WTC11 (cell line): ENCODE results near the gene CELSR2. TPM values are rescaled to one million over a fixed set of nuclear protein-coding genes. Genes with fewer than 3 reads are reported as not detected.

Experiments
- ATAC-seq: fragments of 200-7000 bp; cut with Tn5 transposase; 2 replicates; pipeline ENCODE4 v1.10.0; 2021; ENCODE audit warnings: mild to moderate bottlenecking, moderate library complexity
- CTCF ChIA-PET: fragments of 300-600 bp; sonication (Branson Sonifier 250); formaldehyde crosslinking; loops from one replicate; lab custom pipeline; 2021; ENCODE audit warnings: antibody characterized with exemption; lab: Charles Lee
- POLR2A ChIA-PET: fragments of 350-600 bp; sonication (Branson Sonifier 250); formaldehyde crosslinking; loops from one replicate; lab custom pipeline; 2021; ENCODE audit warnings: antibody characterized with exemption; lab: Charles Lee
- DNase-seq: peaks from one replicate; pipeline ENCODE4 v3.0.0; 2021; ENCODE audit warnings: low spot score
- H3K27ac Mint-ChIP-seq: 2 replicates; pipeline ENCODE4 v1.8.0; 2021; ENCODE audit warnings: mixed read lengths
- H3K27me3 Mint-ChIP-seq: 2 replicates; pipeline ENCODE4 v1.8.0; 2021; ENCODE audit warnings: low read depth, mild to moderate bottlenecking, moderate library complexity, mixed read lengths
- H3K36me3 Mint-ChIP-seq: 2 replicates; pipeline ENCODE4 v1.8.0; 2021; ENCODE audit warnings: mixed read lengths
- H3K4me1 Mint-ChIP-seq: 2 replicates; pipeline ENCODE4 v1.8.0; 2022; ENCODE audit warnings: mixed read lengths
- H3K4me3 Mint-ChIP-seq: 2 replicates; pipeline ENCODE4 v1.8.0; 2021; ENCODE audit warnings: mild to moderate bottlenecking, moderate library complexity, mixed read lengths
- H3K9me3 Mint-ChIP-seq: 2 replicates; pipeline ENCODE4 v1.8.0; 2021; ENCODE audit warnings: mixed read lengths
- ATF1 ChIP-seq: sonication (generic); formaldehyde crosslinking; IDR thresholded peaks from 2 replicates; pipeline ENCODE4 v1.8.1; 2023; ENCODE audit warnings: mild to moderate bottlenecking, moderate library complexity, missing genetic modification reagents
- ATF3 ChIP-seq: sonication (generic); formaldehyde crosslinking; conservative IDR thresholded peaks from 2 replicates; pipeline ENCODE4 v1.8.1; 2022; ENCODE audit warnings: mild to moderate bottlenecking, missing genetic modification reagents
- CREB1 ChIP-seq: sonication (generic); formaldehyde crosslinking; IDR thresholded peaks from 2 replicates; pipeline ENCODE4 v1.8.0; 2023; ENCODE audit warnings: mild to moderate bottlenecking, missing genetic modification reagents
- EMX1 ChIP-seq: fragments of 250-450 bp; sonication (Bioruptor Pico); IDR thresholded peaks from 2 replicates; pipeline ENCODE4 v1.8.0; 2021; ENCODE audit warnings: mild to moderate bottlenecking
- FOXJ3 ChIP-seq: sonication (generic); formaldehyde crosslinking; IDR thresholded peaks from 2 replicates; pipeline ENCODE4 v1.9.0; 2021; ENCODE audit warnings: missing genetic modification reagents, mild to moderate bottlenecking, borderline replicate concordance
- NFE2L1 ChIP-seq: sonication (generic); formaldehyde crosslinking; IDR thresholded peaks from 2 replicates; pipeline ENCODE4 v1.8.1; 2023; ENCODE audit warnings: missing genetic modification reagents
- NR3C1 ChIP-seq: sonication (generic); formaldehyde crosslinking; conservative IDR thresholded peaks from 2 replicates; pipeline ENCODE4 v1.8.1; 2023; ENCODE audit warnings: low read depth, mild to moderate bottlenecking, missing genetic modification reagents
- RELA ChIP-seq: sonication (generic); formaldehyde crosslinking; IDR thresholded peaks from 2 replicates; pipeline ENCODE4 v1.8.1; 2022; ENCODE audit warnings: missing genetic modification reagents, mild to moderate bottlenecking, borderline replicate concordance
- RORB ChIP-seq: fragments of 250-450 bp; sonication (Bioruptor Pico); IDR thresholded peaks from 2 replicates; pipeline ENCODE4 v1.9.0; 2021; ENCODE audit warnings: mild to moderate bottlenecking
- TP53 ChIP-seq: sonication (generic); formaldehyde crosslinking; IDR thresholded peaks from 2 replicates; pipeline ENCODE4 v1.8.1; 2023; ENCODE audit warnings: mild to moderate bottlenecking, missing genetic modification reagents
- USF1 ChIP-seq: sonication (generic); formaldehyde crosslinking; IDR thresholded peaks from 2 replicates; pipeline ENCODE4 v1.8.0; 2022; ENCODE audit warnings: mild to moderate bottlenecking, missing genetic modification reagents
- USF2 ChIP-seq: sonication (generic); formaldehyde crosslinking; IDR thresholded peaks from 2 replicates; pipeline ENCODE4 v1.8.1; 2023; ENCODE audit warnings: mild to moderate bottlenecking, missing genetic modification reagents, moderate library complexity
- ZBTB43 ChIP-seq: sonication (generic); formaldehyde crosslinking; IDR thresholded peaks from 2 replicates; pipeline ENCODE4 v1.8.1; 2023; ENCODE audit warnings: mild to moderate bottlenecking, missing genetic modification reagents
- ZNF416 ChIP-seq: fragments of 250-450 bp; sonication (Bioruptor Pico); IDR thresholded peaks from 2 replicates; pipeline ENCODE4 v1.9.0; 2021; ENCODE audit warnings: mild to moderate bottlenecking, inconsistent platforms
- ZNF425 ChIP-seq: fragments of 250-450 bp; sonication (Bioruptor Pico); conservative IDR thresholded peaks from 2 replicates; pipeline ENCODE4 v1.9.0; 2021; ENCODE audit warnings: mild to moderate bottlenecking
- ZNF512 ChIP-seq: sonication (generic); formaldehyde crosslinking; IDR thresholded peaks from 2 replicates; pipeline ENCODE4 v1.8.1; 2022; ENCODE audit warnings: missing genetic modification reagents, borderline replicate concordance
- total RNA-seq: library from RNA; stranded (reverse); gene quantifications from 3 replicates; pipeline ENCODE4 v1.2.3, GENCODE V29; 2021

The CELSR2 gene
- total RNA-seq, 1 experiment from 2014 or later = 31.3 TPM

GRCh38 chr1:109307274-109308021 lies 58.1 kb downstream of the CELSR2 start:
- Mint-ChIP-seq H3K36me3 (no peaks in the 10 kb centered on the region), H3K9me3 (no peaks in the 10 kb centered on the region), H3K27ac (peak overlapping the region; percentile 66; the same call in 1 of the 2 replicates), H3K27me3 (no peaks in the 10 kb centered on the region), H3K4me1 (peaks cover 17% of the 10 kb centered on the region), H3K4me3 (no peak overlapping the region)
- ChIA-PET CTCF (interaction anchor here (0.7 to 4.6 kb wide), 12 partner anchors 11 to 235 kb away, joined by 3 to 22 read pairs (median 3); partner anchors contain the start of genes PSRC1 and SORT1), POLR2A (interaction anchor here (3.0 kb wide), 1 partner anchor 25 kb away, joined by 9 read pairs; the partner anchor contains the start of gene PSRC1)
- no peak for DNase-seq
- ATAC-seq = no peak
- TF ChIP-seq CREB1 (CRISPR knock-in tag) (no peak), FOXJ3 (no peak), TP53 (no peak), NR3C1 (CRISPR knock-in tag) (no peak), NFE2L1 (CRISPR knock-in tag) (no peak), EMX1 (CRISPR knock-in tag) (no peak)

GRCh38 chr1:109309347-109309746 lies 60.0 kb downstream of the CELSR2 start:
- H3K4me3 Mint-ChIP-seq = no peak overlapping the region
- no peaks in the 10 kb centered on the region for H3K27me3 Mint-ChIP-seq
- CTCF ChIA-PET = no interaction called here

GRCh38 chr1:109312246-109312645 lies 62.9 kb downstream of the CELSR2 start:
- H3K27me3 Mint-ChIP-seq = no peaks in the 10 kb centered on the region
- H3K4me1 Mint-ChIP-seq = peaks cover 4% of the 10 kb centered on the region; the same call in 1 of the 2 replicates
- POLR2A ChIA-PET = no interaction called here
- no peak overlapping the region for H3K4me3 Mint-ChIP-seq
- H3K9me3 Mint-ChIP-seq = no peaks in the 10 kb centered on the region
- TF ChIP-seq ZNF425 (CRISPR knock-in tag) = no peak
- no peak for TF ChIP-seq ZBTB43
- no peak for ATAC-seq
- no peak for DNase-seq
- peaks cover 31% of the 10 kb centered on the region for H3K36me3 Mint-ChIP-seq
- CTCF ChIA-PET = interaction anchor here (0.6 kb wide), 1 partner anchor 87 kb away, joined by 3 read pairs; no protein-coding TSS in a partner anchor
- no peak overlapping the region for H3K27ac Mint-ChIP-seq

More at GRCh38 chr1:109309347-109309746, 60.0 kb downstream of the CELSR2 start:
- ATAC-seq (no peak), DNase-seq (no peak)
- POLR2A ChIA-PET = no interaction called here
- Mint-ChIP-seq H3K4me1 (peaks cover 17% of the 10 kb centered on the region), H3K27ac (no peak overlapping the region; the same call in 1 of the 2 replicates), H3K9me3 (no peaks in the 10 kb centered on the region), H3K36me3 (peaks cover 11% of the 10 kb centered on the region)
- TF ChIP-seq ATF3 = no peak
- TF ChIP-seq RORB (CRISPR knock-in tag) = no peak
- no peak for TF ChIP-seq ZNF512 (CRISPR knock-in tag)
- no peak for TF ChIP-seq ZNF416
- TF ChIP-seq USF1 = no peak
- no peak for TF ChIP-seq ATF1 (CRISPR knock-in tag)
- TF ChIP-seq USF2 = no peak
- TF ChIP-seq RELA (CRISPR knock-in tag) = no peak
